ENCODE data around the gene SLC1A3.

GRCh38 chr5:36666274-36666673 lies 59.9 kb downstream of the SLC1A3 start:
- no peak for TF ChIP-seq CTCF (IDR thresholded peaks at IDR 0.05 in 2 of 3, conservative IDR thresholded peaks at IDR 0.05 in 1 of 3; ENCODE audit: control insufficient read depth in 2 of 3, extremely low read depth in 1 of 3, insufficient read depth in 1 of 3, low read depth in 3 of 3, low read length in 3 of 3)
- no peak for TF ChIP-seq ASH2L (IDR thresholded peaks at IDR 0.05; ENCODE audit: borderline replicate concordance, low read depth)
- no peak for TF ChIP-seq NFYB (IDR thresholded peaks at IDR 0.05; ENCODE audit: insufficient read depth, low read depth, low read length)
- TF ChIP-seq MYC (IDR thresholded peaks at IDR 0.05; ENCODE audit: insufficient read depth, insufficient read length, insufficient replicate concordance, low read length, severe bottlenecking): no peak
- no peak for TF ChIP-seq HDGF (IDR thresholded peaks at IDR 0.05)
- no peak for TF ChIP-seq SP1 (IDR thresholded peaks at IDR 0.05; ENCODE audit: low read depth, low read length)
- no peak for TF ChIP-seq SIX5 (IDR thresholded peaks at IDR 0.05; ENCODE audit: low read depth, low read length, severe bottlenecking)
- TF ChIP-seq HDAC2 (IDR thresholded peaks at IDR 0.05): no peak
- no peak for TF ChIP-seq PAX8 (IDR thresholded peaks at IDR 0.05)
- no peak for TF ChIP-seq CHD1 (IDR thresholded peaks at IDR 0.05; ENCODE audit: low read depth, low read length)
- no peak for TF ChIP-seq ZNF207 (IDR thresholded peaks at IDR 0.05; ENCODE audit: borderline replicate concordance)
- TF ChIP-seq EZH2 (IDR thresholded peaks at IDR 0.05; ENCODE audit: borderline replicate concordance, control insufficient read depth, low read depth, low read length): no peak
- no peak for TF ChIP-seq FOXM1 (IDR thresholded peaks at IDR 0.05; ENCODE audit: low read depth, low read length)
- no peak for TF ChIP-seq POLR2A (IDR thresholded peaks at IDR 0.05; ENCODE audit: low read depth, low read length)
